Pancreas (tissue), 10 donors: ENCODE results near the gene C1orf159. TPM values are rescaled to one million over a fixed set of nuclear protein-coding genes. Genes with fewer than 3 reads are reported as not detected.

Experiments
- ATAC-seq, 4 donors: fragments of 200-7000 bp; cut with Tn5 transposase; one replicate each; pipeline versions ENCODE4 v1.8.0 to v1.9.1; 2020; ENCODE audit warnings: mild to moderate bottlenecking in 4 of 4, moderate library complexity in 4 of 4
- DNase-seq, 6 donors: peaks; one replicate each; pipeline ENCODE4 v3.0.0-alpha.2; 2020
- FAIRE-seq: peaks from 2 replicates; lab custom pipeline; 2012; peaks lifted over from hg19 to GRCh38; lab: Jason Lieb, UNC
- H3K27ac ChIP-seq, 4 donors: fragments of 200-600 bp; sonication (generic); 1 replicate in 3 of 4; 2 replicates in 1 of 4; pipeline versions ENCODE4 v1.5.0 to v1.8.0; 2020
- H3K27me3 ChIP-seq, 4 donors: fragments of 200-600 bp; one replicate each; pipeline ENCODE4 v1.8.0; 2021
- H3K36me3 ChIP-seq, 3 donors: fragments of 200-600 bp; sonication (generic) in 1 of 3; one replicate each; pipeline versions ENCODE4 v1.5.0 to v1.8.0; 2020 to 2021
- H3K4me1 ChIP-seq, 3 donors: fragments of 200-600 bp; one replicate each; pipeline ENCODE4 v1.8.0; 2021
- H3K4me3 ChIP-seq, 4 donors: fragments of 200-600 bp; sonication (generic) in 2 of 4; one replicate each; pipeline versions ENCODE4 v1.5.0 to v1.8.0; 2020 to 2021
- H3K9me3 ChIP-seq, 4 donors: fragments of 200-600 bp; one replicate each; pipeline ENCODE4 v1.8.0; 2021
- WGBS, 2 donors: extraction: QIAGEN DNeasy Blood & Tissue Kit; methylation state at CpG; one replicate each; pipeline ENCODE4 v1.1.7; 2013; 5-methylcytosine and 5-hydroxymethylcytosine counted together
- intact Hi-C, 3 donors: fragments of 100-400 bp; cut with DNase I; formaldehyde crosslinking; loops; one replicate each; pipeline versions ENCODE4 v1.11.1 to v1.14.2; 2022
- polyA plus RNA-seq, 2 donors: library from polyadenylated mRNA; stranded (reverse); fragments of 200-250 nt; gene quantifications; one replicate each; pipeline ENCODE4 v1.2.3, GENCODE V29; 2013
- total RNA-seq, 6 donors: library from RNA; stranded (reverse); fragmentation: NEBNext Ultra II Directional in 4 of 6; extraction: Animal tissue kit (Norgen Biotek cat#: 25700) in 4 of 6; gene quantifications; one replicate each; pipeline versions ENCODE4 v1.2.1 to v1.2.4, GENCODE V29; 2021 to 2023
- TF ChIP-seq, protein P1 (sequence below), 4 donors: fragments of 200-600 bp; sonication (generic) in 3 of 4; IDR thresholded peaks; one replicate each; pipeline versions ENCODE4 v1.5.0 to v1.8.0; 2021; ENCODE audit warnings: antibody characterized with exemption in 4 of 4
- donor health status: healthy with polysubstance abuse.
- donor health status: DM: no; HTN: no; CAD: no; lungs with moderate emphysema.
- donor health status: DM: no; HTN: no; CAD: no.
- donor health status: control.
- donor health status: control.
- donor health status: Bipolar disorder and iron deficiency.
- donor health status: DM: yes; HTN: yes; CAD: no.
- donor health status: DM: no; HTN: no; CAD: no.
- donor health status: DM: no; HTN: no; CAD: no.
- donor health status: DM: yes; HTN: yes; CAD: no.

The C1orf159 gene
- total and polyA plus RNA-seq, 8 donors, result 3.0 to 30.7 (median 4.9) TPM

DNA sequence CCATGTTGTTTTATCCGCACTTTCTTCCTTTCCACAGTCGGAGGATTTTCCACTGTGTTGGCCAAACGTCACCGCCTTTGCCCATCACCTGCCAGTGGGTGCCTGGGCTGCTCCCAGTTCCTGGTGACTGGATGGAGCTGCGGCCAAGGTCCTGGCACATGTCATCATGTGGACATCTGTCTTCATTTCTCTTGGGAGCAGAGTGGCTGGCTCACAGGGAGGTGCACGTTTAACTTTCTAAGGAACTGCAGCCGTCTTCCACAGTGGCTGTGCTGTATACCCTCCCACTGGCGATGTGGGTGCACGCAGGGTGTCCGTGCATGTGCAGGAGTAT is 22.3 kb downstream of the C1orf159 start:
- ATAC-seq (no peak), FAIRE-seq (no peak), DNase-seq (peak in 1 of 6 donors; percentile 42)
- H3K36me3 ChIP-seq, result no peaks in the 10 kb centered on the region
- intact Hi-C loops, result no loop called here
- TF ChIP-seq, protein P1, sequence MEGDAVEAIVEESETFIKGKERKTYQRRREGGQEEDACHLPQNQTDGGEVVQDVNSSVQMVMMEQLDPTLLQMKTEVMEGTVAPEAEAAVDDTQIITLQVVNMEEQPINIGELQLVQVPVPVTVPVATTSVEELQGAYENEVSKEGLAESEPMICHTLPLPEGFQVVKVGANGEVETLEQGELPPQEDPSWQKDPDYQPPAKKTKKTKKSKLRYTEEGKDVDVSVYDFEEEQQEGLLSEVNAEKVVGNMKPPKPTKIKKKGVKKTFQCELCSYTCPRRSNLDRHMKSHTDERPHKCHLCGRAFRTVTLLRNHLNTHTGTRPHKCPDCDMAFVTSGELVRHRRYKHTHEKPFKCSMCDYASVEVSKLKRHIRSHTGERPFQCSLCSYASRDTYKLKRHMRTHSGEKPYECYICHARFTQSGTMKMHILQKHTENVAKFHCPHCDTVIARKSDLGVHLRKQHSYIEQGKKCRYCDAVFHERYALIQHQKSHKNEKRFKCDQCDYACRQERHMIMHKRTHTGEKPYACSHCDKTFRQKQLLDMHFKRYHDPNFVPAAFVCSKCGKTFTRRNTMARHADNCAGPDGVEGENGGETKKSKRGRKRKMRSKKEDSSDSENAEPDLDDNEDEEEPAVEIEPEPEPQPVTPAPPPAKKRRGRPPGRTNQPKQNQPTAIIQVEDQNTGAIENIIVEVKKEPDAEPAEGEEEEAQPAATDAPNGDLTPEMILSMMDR (IDR thresholded peaks at IDR 0.05), result no peak
- H3K4me1 ChIP-seq, result no peaks in the 10 kb centered on the region
- H3K4me3 ChIP-seq, result no peak overlapping the region
- 82 to 90% methylated on average over 10 of the region's 10 CpGs for WGBS, 2 donors
- H3K27ac ChIP-seq, result no peak overlapping the region
- H3K27me3 ChIP-seq, result no peaks in the 10 kb centered on the region
- H3K9me3 ChIP-seq, result no peaks in the 10 kb centered on the region

DNA sequence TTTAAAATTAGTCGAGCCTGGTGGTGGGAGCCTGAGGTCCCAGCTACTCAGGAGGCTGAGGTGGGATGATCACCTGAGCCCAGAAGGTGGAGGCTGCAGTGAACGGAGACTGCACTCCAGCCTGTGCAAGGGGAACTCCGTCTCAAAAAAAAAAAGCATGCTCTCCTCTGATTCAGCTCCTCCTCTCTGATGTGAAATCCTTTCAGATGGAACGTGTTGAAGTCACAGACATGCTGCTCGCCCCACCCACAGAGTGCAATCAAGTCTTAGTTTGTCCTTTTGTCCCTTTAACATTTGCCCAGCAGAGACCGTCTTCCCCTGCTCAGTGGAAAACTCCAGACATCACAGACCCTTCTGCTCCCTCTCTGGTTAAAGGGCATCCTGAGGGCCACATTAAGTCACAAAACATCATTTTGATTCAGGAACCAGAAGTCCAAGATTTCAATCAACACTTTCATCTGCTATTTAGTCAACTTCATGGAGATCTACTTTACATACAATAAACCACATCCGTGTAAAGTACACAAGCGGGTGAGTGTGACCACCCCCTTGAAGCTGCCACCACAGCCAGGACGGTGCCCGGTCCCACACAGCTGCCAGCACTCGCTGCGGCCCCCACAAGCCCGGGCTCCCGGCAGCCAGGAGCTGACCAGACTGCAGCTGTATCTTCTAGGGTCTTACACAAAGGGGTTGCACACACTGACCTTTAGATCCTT is 22.8 kb downstream of the C1orf159 start:
- intact Hi-C loops, result no loop called here
- ATAC-seq (no peak), DNase-seq (peak in 1 of 6 donors; percentile 29), FAIRE-seq (no peak)
- TF ChIP-seq, protein P1 (IDR thresholded peaks at IDR 0.05), result no peak
- H3K4me3 ChIP-seq, result no peak overlapping the region
- no peaks in the 10 kb centered on the region for H3K4me1 ChIP-seq
- H3K27me3 ChIP-seq, result no peaks in the 10 kb centered on the region
- no peak overlapping the region for H3K27ac ChIP-seq
- H3K9me3 ChIP-seq, result no peaks in the 10 kb centered on the region
- WGBS, 2 donors, result 85 to 91% methylated on average over 14 of the region's 14 CpGs
- no peaks in the 10 kb centered on the region for H3K36me3 ChIP-seq

DNA sequence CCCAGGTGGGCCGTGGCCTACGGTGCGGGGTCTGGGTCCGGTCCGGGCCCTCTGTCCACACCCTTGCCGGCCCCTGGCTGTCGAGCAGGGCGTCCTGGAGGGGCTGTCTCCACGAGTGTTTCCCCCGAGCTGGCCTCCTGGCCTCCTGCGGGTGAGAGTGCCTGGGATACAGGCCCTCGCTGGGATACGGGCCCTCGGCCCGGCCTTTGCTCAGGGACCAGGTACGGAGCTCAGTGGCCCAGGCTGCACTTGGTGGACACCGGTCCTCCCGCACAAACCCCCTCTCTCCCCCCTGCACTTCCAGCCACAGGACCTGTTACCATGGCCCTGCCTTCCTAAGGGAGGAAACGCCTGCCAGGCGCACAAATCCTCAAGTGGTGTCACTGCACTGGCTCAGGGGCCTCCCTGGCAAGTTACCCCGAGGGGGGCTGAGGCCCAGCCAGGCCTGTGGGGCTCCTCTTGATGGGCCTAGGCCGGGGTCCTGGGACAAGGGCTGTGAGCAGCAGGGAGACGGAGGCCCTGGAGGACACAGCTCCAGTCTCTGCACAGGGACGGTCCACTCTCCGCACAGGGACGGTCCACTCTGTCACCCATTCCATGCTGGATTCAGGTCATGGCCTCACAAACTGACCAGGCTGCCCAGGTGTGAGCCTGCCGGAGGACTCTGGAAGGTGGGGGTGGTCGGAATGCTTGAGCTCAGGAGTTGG is 23.6 kb downstream of the C1orf159 start:
- ATAC-seq, result no peak
- Histone ChIP-seq H3K27ac (no peak overlapping the region), H3K4me1 (no peaks in the 10 kb centered on the region), H3K36me3 (no peaks in the 10 kb centered on the region), H3K4me3 (no peak overlapping the region), H3K9me3 (no peaks in the 10 kb centered on the region), H3K27me3 (no peaks in the 10 kb centered on the region)
- no peak for FAIRE-seq
- intact Hi-C loops, result no loop called here
- TF ChIP-seq, protein P1 (IDR thresholded peaks at IDR 0.05), result no peak
- peak in 2 of 6 donors; percentile 24 to 69 for DNase-seq
- WGBS, 2 donors, result 93% methylated on average over 28 of the region's 28 CpGs

DNA sequence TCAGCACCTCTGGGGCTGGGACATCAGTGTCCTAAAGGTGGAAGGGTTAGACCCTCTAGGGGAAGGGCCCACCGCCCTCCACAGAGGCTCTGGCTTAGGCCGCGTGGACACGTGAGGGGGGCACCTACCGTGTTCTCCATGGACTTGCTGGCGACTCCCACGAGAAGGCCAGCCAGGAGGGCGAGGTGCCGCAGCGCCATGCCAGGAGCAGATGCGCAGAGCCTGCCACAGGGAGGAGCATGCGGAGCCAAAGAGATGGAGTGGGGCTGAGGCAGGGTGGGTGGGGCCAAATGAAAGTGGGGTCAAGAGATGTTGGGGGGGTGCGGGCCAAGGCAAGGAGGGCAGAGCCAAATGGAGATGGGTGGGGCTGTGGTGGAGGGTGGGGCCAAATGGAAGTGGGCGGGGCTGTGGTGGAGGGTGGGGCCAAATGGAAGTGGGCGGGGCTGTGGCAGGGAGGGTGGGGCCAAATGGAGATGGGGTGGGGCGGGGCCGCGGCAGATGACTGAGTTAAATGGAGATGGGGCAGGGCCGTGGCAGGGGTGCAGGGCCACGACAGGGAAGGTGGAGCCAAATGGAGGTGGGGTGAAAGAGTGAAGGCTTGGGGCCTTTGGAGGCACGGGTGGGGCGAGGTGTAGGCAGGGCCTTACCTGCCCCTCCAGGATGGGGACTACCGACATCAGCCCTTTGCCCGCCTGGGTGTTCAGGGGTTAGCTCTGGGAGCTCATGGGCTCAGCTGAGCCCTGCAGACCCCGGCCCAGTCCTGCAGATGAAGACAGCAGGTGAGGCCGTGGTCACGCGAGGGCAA is 24.3 kb downstream of the C1orf159 start:
- Histone ChIP-seq H3K4me1 (no peaks in the 10 kb centered on the region), H3K9me3 (no peaks in the 10 kb centered on the region), H3K27ac (no peak overlapping the region), H3K27me3 (no peaks in the 10 kb centered on the region), H3K4me3 (no peak overlapping the region), H3K36me3 (no peaks in the 10 kb centered on the region)
- peak in 1 of 4 donors; percentile 14 for ATAC-seq
- intact Hi-C loops, result no loop called here
- WGBS, 2 donors, result 93 to 95% methylated on average over 24 to 28 of the region's 28 CpGs
- TF ChIP-seq, protein P1 (IDR thresholded peaks at IDR 0.05), result no peak
- FAIRE-seq, result no peak
- DNase-seq, result peak in 3 of 6 donors; percentile 32 to 70 (median 50)
